HFF-Myc (cell line): ENCODE results near the gene CMTM6.

Experiments
- DNase-seq: peaks from one replicate; pipeline ENCODE4 v3.0.0-alpha.2; 2011; ENCODE audit warnings: low read depth; ENCODE audit errors: extremely low read depth
- H3K4me3 ChIP-seq: replicated peaks from 2 replicates; pipeline ENCODE4 v1.5.1; 2011; ENCODE audit warnings: low read depth, mild to moderate bottlenecking, control low read depth, low read length
- TF ChIP-seq, protein P1 (sequence below): IDR thresholded peaks from 2 replicates; pipeline ENCODE4 v1.5.1; 2012; ENCODE audit warnings: mild to moderate bottlenecking, low read depth, low read length, control low read depth; ENCODE audit errors: missing control alignments

Gene CMTM6, protein sequence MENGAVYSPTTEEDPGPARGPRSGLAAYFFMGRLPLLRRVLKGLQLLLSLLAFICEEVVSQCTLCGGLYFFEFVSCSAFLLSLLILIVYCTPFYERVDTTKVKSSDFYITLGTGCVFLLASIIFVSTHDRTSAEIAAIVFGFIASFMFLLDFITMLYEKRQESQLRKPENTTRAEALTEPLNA

DNA sequence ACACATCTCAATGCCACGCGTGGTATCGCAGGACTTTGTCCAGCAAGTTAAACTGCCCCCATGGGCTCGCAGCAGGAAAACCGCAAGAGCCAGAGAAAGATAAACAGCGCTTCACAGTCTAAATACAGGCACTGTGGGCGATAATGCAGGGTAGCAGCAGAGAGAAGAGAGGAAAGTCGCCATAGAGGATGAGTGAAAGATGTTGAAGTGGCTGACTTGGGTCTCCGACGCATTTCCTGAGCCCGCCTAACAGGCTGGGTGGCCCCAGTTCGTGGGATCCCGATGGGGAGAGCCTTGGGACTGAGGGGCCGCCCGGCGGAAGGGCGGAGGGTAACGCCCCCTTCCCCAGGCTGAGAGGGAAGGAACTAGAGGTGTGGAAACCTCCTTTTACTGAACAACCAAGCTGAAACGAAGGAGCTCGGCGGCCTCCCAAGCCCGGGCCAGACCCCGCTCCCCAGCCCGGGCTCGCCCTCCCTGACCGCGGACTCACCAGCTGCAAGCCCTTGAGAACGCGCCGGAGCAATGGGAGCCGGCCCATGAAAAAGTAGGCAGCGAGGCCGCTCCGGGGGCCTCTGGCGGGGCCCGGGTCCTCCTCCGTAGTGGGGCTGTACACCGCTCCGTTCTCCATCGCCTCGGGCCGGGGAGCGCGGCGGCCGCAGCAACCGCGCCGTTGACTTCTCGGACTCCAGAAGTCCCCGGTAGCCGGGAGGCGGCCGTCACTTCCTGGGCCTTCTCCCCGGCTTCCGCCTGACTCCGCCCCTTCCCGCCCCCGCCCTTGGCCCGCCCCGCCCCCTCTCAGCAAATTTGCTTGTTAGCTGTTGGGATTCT lies at the start of gene CMTM6:
Gene CMTM6 (minus strand): TSS at position 735 of the 828 bp plus-strand sequence. CDS start 107 bp downstream, at position 628.
- TF ChIP-seq, protein P1, sequence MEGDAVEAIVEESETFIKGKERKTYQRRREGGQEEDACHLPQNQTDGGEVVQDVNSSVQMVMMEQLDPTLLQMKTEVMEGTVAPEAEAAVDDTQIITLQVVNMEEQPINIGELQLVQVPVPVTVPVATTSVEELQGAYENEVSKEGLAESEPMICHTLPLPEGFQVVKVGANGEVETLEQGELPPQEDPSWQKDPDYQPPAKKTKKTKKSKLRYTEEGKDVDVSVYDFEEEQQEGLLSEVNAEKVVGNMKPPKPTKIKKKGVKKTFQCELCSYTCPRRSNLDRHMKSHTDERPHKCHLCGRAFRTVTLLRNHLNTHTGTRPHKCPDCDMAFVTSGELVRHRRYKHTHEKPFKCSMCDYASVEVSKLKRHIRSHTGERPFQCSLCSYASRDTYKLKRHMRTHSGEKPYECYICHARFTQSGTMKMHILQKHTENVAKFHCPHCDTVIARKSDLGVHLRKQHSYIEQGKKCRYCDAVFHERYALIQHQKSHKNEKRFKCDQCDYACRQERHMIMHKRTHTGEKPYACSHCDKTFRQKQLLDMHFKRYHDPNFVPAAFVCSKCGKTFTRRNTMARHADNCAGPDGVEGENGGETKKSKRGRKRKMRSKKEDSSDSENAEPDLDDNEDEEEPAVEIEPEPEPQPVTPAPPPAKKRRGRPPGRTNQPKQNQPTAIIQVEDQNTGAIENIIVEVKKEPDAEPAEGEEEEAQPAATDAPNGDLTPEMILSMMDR = no peak
- H3K4me3 ChIP-seq = peak within 1 kb of the TSS; percentile 78
- DNase-seq = peak; percentile 15

DNA sequence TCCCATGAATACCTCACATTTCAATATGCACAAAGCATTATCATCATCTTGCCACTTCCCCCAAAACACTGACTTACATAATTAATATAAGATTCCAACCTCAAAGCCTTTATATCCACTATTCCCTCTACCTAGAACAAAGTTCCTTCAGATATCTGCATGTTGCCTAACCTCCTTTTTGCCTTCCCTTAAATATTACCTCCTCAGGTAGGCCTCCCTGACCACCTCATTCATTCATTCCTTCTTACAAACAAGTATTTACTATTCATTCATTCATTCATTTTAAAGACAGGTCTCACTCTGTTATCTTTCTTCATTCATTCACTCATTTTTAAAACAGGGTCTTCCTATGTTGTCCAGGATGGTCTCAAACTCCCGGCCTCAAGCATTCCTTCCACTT lies 49.4 kb upstream of the CMTM6 start:
- TF ChIP-seq, protein P1 = no peak
- H3K4me3 ChIP-seq = no peak overlapping the region
- no peak for DNase-seq

DNA sequence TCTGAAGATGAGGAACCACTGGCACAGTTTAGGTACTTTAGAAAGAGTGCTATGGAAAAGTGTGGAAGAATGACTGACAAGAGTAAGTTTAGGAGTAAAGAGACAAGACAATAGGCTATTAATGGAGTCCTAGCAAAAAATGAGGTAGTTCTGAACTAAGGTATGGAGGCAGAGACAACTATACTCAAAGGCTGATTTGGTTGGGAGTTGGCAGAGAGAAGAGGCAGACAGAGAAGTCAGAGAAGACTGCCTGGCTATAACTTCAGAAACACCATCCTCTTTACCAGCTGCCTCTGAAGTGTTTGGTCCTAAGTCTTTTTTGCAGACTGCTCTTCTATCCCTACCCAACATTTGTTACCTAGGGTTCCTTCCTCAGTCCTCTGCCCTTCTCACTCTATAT lies 48.8 kb upstream of the CMTM6 start:
- H3K4me3 ChIP-seq = no peak overlapping the region
- no peak for DNase-seq
- TF ChIP-seq, protein P1 = no peak

DNA sequence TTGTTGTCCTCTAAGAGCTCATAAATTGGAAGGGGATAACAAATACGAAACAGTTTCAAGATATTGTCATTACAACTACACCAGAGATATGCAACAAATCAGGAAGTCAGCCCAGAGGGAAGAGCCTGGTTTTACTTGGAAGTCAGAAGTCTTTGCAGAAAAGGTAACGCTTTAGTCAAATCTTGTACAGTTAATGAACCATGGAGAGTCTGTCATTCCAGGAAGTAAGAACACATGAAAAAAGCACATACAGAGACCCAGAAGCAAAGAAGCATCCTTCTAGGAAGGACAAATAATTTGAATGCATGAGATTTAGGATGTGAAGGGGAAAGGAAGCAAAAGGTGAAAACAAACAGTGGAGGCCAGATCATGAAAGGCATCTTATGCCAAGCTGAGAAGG lies 48.4 kb upstream of the CMTM6 start:
- no peak overlapping the region for H3K4me3 ChIP-seq
- TF ChIP-seq, protein P1 = no peak
- DNase-seq = no peak

DNA sequence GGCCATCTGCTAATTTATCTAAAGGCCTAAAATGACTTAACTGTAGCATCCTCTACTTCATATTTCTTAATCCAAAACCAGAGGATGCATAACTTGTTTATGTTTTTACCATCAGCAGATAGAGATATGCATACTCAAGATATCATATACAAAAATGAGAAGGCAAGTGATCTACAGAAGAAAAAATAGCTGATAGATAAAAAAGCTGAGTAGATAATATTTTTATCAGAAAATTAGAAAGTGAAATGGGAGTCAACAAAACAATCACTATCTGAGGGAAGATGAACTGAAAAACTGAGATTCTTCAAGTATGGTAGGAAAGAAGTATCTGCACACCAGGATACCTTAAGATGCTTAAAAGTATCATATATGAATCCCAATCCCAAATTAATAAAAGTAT lies 42.7 kb upstream of the CMTM6 start:
- no peak overlapping the region for H3K4me3 ChIP-seq
- DNase-seq = no peak
- TF ChIP-seq, protein P1 = no peak

DNA sequence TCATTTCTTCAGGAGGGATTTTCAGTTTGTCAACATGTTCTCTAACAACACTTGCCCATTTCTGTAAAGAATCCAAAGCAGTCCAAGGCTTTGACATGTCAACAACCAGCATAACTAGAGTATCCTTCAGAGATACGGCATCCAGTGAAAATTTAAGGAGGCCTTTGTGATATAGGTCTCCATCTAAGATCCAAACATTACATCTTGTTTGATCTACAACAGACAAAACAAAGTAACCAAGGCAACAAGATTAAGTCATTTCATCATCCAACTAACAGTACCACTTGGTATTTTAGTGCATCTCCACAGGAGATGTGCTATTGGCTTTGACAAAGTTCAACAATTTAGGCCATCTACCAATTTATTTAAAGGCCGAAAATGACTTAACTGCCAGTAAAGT lies 42.2 kb upstream of the CMTM6 start:
- TF ChIP-seq, protein P1 = no peak
- H3K4me3 ChIP-seq = no peak overlapping the region
- DNase-seq = no peak

DNA sequence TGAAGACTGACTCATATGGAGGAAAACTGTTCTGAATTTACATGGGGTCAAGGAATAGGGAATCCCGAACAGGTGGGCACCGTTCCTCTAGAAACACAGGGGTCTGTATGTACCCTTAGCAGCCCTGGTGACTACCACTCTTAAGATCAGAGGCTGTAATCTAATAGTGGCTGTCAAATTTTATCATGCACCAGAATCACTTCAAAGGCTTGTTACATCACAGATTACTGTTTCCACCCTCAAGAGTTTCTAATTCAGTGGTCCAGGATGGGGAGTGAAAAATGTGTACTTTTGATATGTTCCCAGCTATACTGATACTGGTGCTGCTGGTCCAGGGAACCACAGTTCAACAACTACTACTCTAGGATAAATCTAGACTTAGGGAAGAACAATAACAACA lies 40.2 kb upstream of the CMTM6 start:
- no peak overlapping the region for H3K4me3 ChIP-seq
- no peak for DNase-seq
- TF ChIP-seq, protein P1 = no peak
